Measurements from ENCODE around the gene METAP1D. TPM values are rescaled to one million over a fixed set of nuclear protein-coding genes. Genes with fewer than 3 reads are reported as not detected.

METAP1D gene
- polyA plus RNA-seq, 1 of the 3 experiments (the other 2 are of a cell fraction): 10.3 TPM

DNA sequence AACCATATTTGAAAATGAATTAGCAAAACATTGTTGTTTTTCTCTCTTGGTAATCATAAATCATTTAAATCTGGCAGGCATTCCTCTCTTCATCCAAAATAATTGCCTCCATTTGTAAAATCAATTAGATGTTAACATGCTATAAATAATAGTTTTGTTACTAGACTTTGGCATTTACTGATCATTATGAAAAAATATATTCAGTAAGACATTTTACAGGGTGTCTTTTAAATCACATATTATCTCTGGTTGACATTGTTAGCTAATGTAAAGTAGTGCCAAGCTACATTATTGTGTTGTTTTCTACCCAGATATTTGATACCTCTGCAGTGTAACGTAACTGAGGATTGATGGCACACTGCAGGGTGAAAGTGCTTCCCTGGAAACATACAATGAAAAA lies 53.7 kb downstream of the METAP1D start:
- CTCF ChIA-PET: interaction anchor here (1.4 kb wide), 1 partner anchor 49 kb away, joined by 4 read pairs; the partner anchor contains the start of gene DLX2
- DNase-seq: no peak

More for the DNA sequence above, 53.7 kb downstream of the METAP1D start:
- POLR2A ChIA-PET: no interaction called here
- Histone ChIP-seq H2AFZ (ENCODE audit: low read depth) (no peak overlapping the region), H3K36me3 (replicated peaks in 1 of 2; ENCODE audit: control insufficient read depth in 1 of 2, insufficient read depth in 2 of 2, low read length in 1 of 2) (no peaks in the 10 kb centered on the region), H3F3A (replicated peaks; ENCODE audit: insufficient read depth) (no peaks in the 10 kb centered on the region), H3K9me3 (no peaks in the 10 kb centered on the region), H3K9me2 (no peaks in the 10 kb centered on the region), H3K9ac (no peak overlapping the region), H4K20me1 (ENCODE audit: insufficient read depth) (no peaks in the 10 kb centered on the region), H3K4me3 (ENCODE audit: low read depth in 2 of 2, low read length in 1 of 2) (no peak overlapping the region), H3K27me3 (ENCODE audit: insufficient read depth) (no peaks in the 10 kb centered on the region), H3K79me2 (ENCODE audit: insufficient read depth) (no peaks in the 10 kb centered on the region), H3K4me2 (no peak overlapping the region), H3K27ac (ENCODE audit: low read depth in 2 of 2, low read length in 1 of 2) (no peak overlapping the region), H3K4me1 (ENCODE audit: control insufficient read depth in 1 of 2, insufficient read depth in 2 of 2, low read depth in 1 of 2, low read length in 1 of 2) (peaks cover 3 to 18% of the 10 kb centered on the region in 2 experiments; a peak in 3 of 4 replicates)
- 88% methylated on average over 1 of the region's 1 CpG for WGBS (ENCODE audit: low lambda C conversion rate)
- TF ChIP-seq, protein P1, sequence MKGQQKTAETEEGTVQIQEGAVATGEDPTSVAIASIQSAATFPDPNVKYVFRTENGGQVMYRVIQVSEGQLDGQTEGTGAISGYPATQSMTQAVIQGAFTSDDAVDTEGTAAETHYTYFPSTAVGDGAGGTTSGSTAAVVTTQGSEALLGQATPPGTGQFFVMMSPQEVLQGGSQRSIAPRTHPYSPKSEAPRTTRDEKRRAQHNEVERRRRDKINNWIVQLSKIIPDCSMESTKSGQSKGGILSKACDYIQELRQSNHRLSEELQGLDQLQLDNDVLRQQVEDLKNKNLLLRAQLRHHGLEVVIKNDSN (IDR thresholded peaks at IDR 0.05; ENCODE audit: borderline replicate concordance, low read depth): no peak
- TF ChIP-seq REST (IDR thresholded peaks at IDR 0.05; ENCODE audit: low read depth, low read length) (no peak), FOXM1 (IDR thresholded peaks at IDR 0.05; ENCODE audit: low read depth) (no peak), TCF12 (IDR thresholded peaks at IDR 0.05) (no peak), RFX5 (IDR thresholded peaks at IDR 0.05; ENCODE audit: low read length) (no peak), GABPA (IDR thresholded peaks at IDR 0.05; ENCODE audit: low read depth) (no peak), EP300 (IDR thresholded peaks at IDR 0.05; ENCODE audit: borderline replicate concordance in 1 of 2, low read depth in 1 of 2, low read length in 1 of 2) (no peak), FOXJ3 (CRISPR knock-in tag; IDR thresholded peaks at IDR 0.05) (no peak), RAD21 (IDR thresholded peaks at IDR 0.05; ENCODE audit: low read length) (no peak), TAF1 (IDR thresholded peaks at IDR 0.05; ENCODE audit: borderline replicate concordance, low read depth, low read length) (no peak), POLR2AphosphoS5 (IDR thresholded peaks at IDR 0.05; ENCODE audit: low read depth, low read length) (no peak), EZH2phosphoT487 (IDR thresholded peaks at IDR 0.05; ENCODE audit: borderline replicate concordance, low read depth) (no peak), MEF2A (IDR thresholded peaks at IDR 0.05; ENCODE audit: borderline replicate concordance, low read depth) (no peak), PBX3 (IDR thresholded peaks at IDR 0.05) (no peak), RCOR1 (IDR thresholded peaks at IDR 0.05; ENCODE audit: low read length) (no peak), NFIC (IDR thresholded peaks at IDR 0.05; ENCODE audit: borderline replicate concordance) (no peak), RXRA (IDR thresholded peaks at IDR 0.05; ENCODE audit: borderline replicate concordance, low read depth) (no peak)
- TF ChIP-seq, protein P2, sequence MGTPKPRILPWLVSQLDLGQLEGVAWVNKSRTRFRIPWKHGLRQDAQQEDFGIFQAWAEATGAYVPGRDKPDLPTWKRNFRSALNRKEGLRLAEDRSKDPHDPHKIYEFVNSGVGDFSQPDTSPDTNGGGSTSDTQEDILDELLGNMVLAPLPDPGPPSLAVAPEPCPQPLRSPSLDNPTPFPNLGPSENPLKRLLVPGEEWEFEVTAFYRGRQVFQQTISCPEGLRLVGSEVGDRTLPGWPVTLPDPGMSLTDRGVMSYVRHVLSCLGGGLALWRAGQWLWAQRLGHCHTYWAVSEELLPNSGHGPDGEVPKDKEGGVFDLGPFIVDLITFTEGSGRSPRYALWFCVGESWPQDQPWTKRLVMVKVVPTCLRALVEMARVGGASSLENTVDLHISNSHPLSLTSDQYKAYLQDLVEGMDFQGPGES (IDR thresholded peaks at IDR 0.05; ENCODE audit: low read depth, low read length): no peak

Data from SK-N-SH (cell line).